ENCODE measurements around the gene PTPRH. TPM values are rescaled to one million over a fixed set of nuclear protein-coding genes. Genes with fewer than 3 reads are reported as not detected.
"Not testable (repeated sequence)": the region's sequence is repeated elsewhere in the genome, so short reads cannot be mapped to it uniquely, and the experiment has no call there.

The PTPRH gene
- total RNA-seq, 1 donor from 2014 or later: 0.30 TPM

DNA sequence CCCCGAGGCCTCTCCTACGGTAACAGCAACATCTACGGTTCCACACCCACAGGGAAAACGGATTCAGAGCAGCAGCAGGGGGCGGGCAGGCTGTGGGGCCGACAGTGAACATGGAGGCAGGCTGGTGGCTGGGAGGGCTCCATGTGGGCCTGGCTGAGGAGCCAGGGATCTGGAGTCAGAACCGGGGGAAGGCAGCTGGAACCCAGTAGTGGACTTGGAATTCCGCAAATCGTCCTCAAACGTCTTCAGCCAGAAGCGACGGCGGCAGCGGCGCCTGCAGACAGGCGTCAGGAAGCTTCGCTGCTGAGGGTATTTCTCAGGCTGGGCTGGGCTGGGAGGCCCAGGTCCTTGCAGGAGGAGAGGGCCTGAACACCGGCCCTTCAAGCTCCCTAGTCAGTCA is 17.5 kb upstream of the PTPRH start:
- TF ChIP-seq, protein P1, sequence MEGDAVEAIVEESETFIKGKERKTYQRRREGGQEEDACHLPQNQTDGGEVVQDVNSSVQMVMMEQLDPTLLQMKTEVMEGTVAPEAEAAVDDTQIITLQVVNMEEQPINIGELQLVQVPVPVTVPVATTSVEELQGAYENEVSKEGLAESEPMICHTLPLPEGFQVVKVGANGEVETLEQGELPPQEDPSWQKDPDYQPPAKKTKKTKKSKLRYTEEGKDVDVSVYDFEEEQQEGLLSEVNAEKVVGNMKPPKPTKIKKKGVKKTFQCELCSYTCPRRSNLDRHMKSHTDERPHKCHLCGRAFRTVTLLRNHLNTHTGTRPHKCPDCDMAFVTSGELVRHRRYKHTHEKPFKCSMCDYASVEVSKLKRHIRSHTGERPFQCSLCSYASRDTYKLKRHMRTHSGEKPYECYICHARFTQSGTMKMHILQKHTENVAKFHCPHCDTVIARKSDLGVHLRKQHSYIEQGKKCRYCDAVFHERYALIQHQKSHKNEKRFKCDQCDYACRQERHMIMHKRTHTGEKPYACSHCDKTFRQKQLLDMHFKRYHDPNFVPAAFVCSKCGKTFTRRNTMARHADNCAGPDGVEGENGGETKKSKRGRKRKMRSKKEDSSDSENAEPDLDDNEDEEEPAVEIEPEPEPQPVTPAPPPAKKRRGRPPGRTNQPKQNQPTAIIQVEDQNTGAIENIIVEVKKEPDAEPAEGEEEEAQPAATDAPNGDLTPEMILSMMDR (IDR thresholded peaks at IDR 0.05): no peak
- no peaks in the 10 kb centered on the region for H3K4me1 ChIP-seq
- H3K27ac ChIP-seq: no peak overlapping the region
- no peak overlapping the region for H3K4me3 ChIP-seq
- H3K9me3 ChIP-seq: no peaks in the 10 kb centered on the region
- DNase-seq: no peak
- no peaks in the 10 kb centered on the region for H3K27me3 ChIP-seq (ENCODE audit: low read depth)
- peaks cover 53% of the 10 kb centered on the region for H3K36me3 ChIP-seq
- intact Hi-C loops (cut with DNase I): no loop called here
- ATAC-seq: no peak

GRCh38 chr19:55226273-55226672 is 17.0 kb upstream of the PTPRH start:
- ATAC-seq: no peak
- Histone ChIP-seq H3K4me1 (no peaks in the 10 kb centered on the region), H3K4me3 (no peak overlapping the region), H3K9me3 (no peaks in the 10 kb centered on the region), H3K36me3 (peaks cover 47% of the 10 kb centered on the region), H3K27me3 (ENCODE audit: low read depth) (no peaks in the 10 kb centered on the region), H3K27ac (no peak overlapping the region)
- DNase-seq: no peak
- intact Hi-C loops (cut with DNase I): no loop called here
- TF ChIP-seq, protein P1 (IDR thresholded peaks at IDR 0.05): no peak

DNA sequence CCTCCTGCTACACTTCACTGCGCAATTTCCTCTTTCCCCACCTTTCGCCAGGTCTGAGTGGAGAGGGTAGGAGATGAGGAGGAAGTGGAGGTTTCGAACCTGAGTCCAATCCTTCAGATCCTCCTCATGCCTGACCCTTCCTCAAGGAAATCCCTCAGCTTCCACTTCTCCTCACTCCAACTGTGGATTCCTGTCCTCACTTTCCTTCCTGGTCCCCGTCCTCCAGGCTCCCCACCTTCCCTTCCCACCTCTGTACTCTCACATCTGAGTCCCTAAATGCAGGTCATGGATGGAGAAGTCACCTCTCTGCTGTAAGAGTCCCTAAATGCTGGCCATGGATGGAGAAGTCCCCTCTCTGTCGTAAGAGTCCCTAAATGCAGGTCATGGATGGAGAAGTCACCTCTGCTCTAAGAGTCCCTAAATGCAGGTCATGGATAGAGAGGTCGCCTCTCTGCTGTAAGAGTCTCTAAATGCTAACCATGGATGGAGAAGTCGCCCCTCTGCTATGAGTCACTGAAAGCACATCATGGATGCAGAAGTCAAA is 16.2 kb upstream of the PTPRH start:
- no peak for ATAC-seq
- TF ChIP-seq, protein P1 (IDR thresholded peaks at IDR 0.05): no peak
- Histone ChIP-seq H3K36me3 (peaks cover 40% of the 10 kb centered on the region), H3K27me3 (ENCODE audit: low read depth) (no peaks in the 10 kb centered on the region), H3K9me3 (no peaks in the 10 kb centered on the region), H3K27ac (no peak overlapping the region), H3K4me1 (no peaks in the 10 kb centered on the region), H3K4me3 (no peak overlapping the region)
- intact Hi-C loops (cut with DNase I): no loop called here
- no peak for DNase-seq

DNA sequence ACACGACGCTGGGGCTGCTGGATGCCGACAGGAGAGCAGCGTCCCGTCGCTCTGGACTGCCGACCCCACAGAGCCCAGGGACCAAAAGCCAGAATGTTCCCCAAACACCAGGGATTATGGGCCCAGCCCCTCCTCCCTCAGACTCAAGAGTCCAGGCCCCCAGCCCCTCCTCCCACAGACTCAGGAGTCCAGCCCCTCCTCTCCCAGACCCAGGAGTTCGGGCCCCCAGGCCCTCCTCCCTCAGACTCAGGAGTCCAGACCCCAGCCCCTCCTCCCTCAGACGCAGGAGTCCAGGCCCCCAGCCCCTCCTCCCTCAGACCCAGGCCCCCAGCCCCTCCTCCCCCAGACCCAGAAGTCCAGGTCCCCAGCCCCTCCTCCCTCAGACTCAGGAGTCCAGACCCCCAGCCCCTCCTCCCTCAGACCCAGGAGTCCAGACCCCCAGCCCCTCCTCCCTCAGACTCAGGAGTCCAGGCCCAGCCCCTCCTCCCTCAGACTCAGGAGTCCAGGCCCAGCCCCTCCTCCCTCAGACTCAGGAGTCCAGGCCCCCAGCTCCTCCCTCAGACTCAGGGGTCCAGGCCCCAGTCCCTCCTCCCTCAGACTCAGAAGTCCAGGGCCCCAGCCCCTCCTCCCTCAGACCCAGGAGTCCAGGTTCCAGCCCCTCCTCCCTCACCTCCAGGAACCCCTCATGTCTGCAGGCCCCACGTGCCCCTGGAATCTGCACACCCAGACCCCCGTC is 15.5 kb upstream of the PTPRH start:
- H3K9me3 ChIP-seq; intact Hi-C loops (cut with DNase I); H3K27ac ChIP-seq; H3K4me1 ChIP-seq; ATAC-seq; H3K27me3 ChIP-seq (ENCODE audit: low read depth); H3K4me3 ChIP-seq: not testable (repeated sequence)
- H3K36me3 ChIP-seq: peaks cover 33% of the 10 kb centered on the region
- DNase-seq: peak; percentile 32

DNA sequence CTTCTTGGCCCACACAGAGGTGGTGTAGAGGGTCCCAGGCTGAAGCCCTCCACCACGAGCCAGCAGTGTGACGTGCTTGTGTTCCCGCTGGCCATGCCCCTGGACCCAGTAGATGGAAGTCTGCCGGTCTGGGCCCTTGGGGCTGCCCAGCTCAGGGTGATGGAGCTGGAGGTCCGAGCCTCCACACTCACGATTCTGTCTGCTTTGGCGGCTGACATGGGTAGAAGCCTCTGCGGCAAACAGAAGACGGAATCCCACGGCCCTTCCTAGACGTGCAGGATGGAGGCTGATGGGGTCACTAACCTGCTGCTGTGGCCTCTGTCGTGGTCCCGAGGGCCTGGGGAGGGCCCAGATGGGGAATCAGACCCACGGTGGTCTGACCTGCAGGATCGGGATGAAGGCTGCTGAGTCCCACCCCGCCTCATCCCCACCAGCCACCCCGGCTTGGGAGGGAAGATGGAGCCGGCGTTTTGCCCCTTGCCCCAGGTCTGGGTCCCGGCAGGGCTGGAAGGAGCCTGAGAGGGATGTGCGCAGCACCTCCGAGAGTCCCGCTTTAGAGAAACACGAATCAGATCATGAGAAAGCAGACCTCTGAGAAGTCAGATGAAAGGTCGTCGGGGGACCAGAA is 14.9 kb upstream of the PTPRH start:
- intact Hi-C loops (cut with DNase I): no loop called here
- no peaks in the 10 kb centered on the region for H3K9me3 ChIP-seq
- H3K4me3 ChIP-seq: no peak overlapping the region
- H3K27me3 ChIP-seq (ENCODE audit: low read depth): no peaks in the 10 kb centered on the region
- H3K27ac ChIP-seq: no peak overlapping the region
- H3K36me3 ChIP-seq: peaks cover 26% of the 10 kb centered on the region
- H3K4me1 ChIP-seq: no peaks in the 10 kb centered on the region
- ATAC-seq: no peak
- peak; percentile 28 for DNase-seq
- TF ChIP-seq, protein P1 (IDR thresholded peaks at IDR 0.05): no peak

Measured in lower lobe of right lung (tissue), 2 donors.